ENCODE data around the gene EEF1A2.
A peak's percentile ranks its signal among the peaks of the same experiment; 100 is the strongest.

Gene EEF1A2

GRCh38 chr20:63544241-63544957 is 45.5 kb upstream of the EEF1A2 start:
- Histone ChIP-seq H4K91ac (ENCODE audit: low read depth, low read length, poor library complexity) (no peak overlapping the region), H3K23ac (ENCODE audit: low read depth, low read length, poor library complexity) (peak overlapping the region; percentile 85), H3K9ac (ENCODE audit: low read depth, low read length, poor library complexity) (no peak overlapping the region), H3K4me2 (ENCODE audit: insufficient read depth, low read length, poor library complexity, severe bottlenecking) (no peak overlapping the region), H3K27me3 (ENCODE audit: control insufficient read depth in 3 of 3, insufficient read depth in 3 of 3, low read depth in 1 of 3, low read length in 3 of 3) (peaks cover 0 to 64% (median 1%) of the 10 kb centered on the region in 3 experiments), H3K18ac (ENCODE audit: low read length) (peak overlapping the region; percentile 48), H2BK12ac (ENCODE audit: low read length) (peak overlapping the region; percentile 82), H3K36me3 (replicated peaks in 1 of 2; ENCODE audit: control insufficient read depth in 2 of 2, insufficient read depth in 2 of 2, low read length in 2 of 2) (no peaks in the 10 kb centered on the region), H2AK5ac (ENCODE audit: low read depth, low read length) (peak overlapping the region; percentile 84), H2AFZ (ENCODE audit: low read length) (no peak overlapping the region), H3K27ac (replicated peaks; ENCODE audit: low read length) (no peak overlapping the region), H4K8ac (ENCODE audit: low read depth, low read length) (no peak overlapping the region), H3K4ac (ENCODE audit: low read length) (peak overlapping the region; percentile 23), H3K9me3 (replicated peaks in 1 of 2; ENCODE audit: control insufficient read depth in 2 of 2, insufficient read depth in 1 of 2, low read depth in 1 of 2, low read length in 2 of 2) (no peaks in the 10 kb centered on the region), H3K14ac (ENCODE audit: low read length) (peak overlapping the region; percentile 21), H3K4me1 (ENCODE audit: control insufficient read depth in 2 of 2, insufficient read depth in 1 of 2, low read depth in 1 of 2, low read length in 2 of 2) (peaks cover 0 to 9% of the 10 kb centered on the region in 2 donors), H2BK15ac (ENCODE audit: low read length) (peak overlapping the region; percentile 55), H3K4me3 (ENCODE audit: low read length in 2 of 2) (peak overlapping the region in 1 of 2 donors; percentile 3), H2BK120ac (ENCODE audit: low read depth, low read length) (no peak overlapping the region), H3K79me1 (ENCODE audit: low read depth, low read length) (no peaks in the 10 kb centered on the region), H2BK5ac (ENCODE audit: low read length) (peak overlapping the region; percentile 39)
- no peak for DNase-seq (ENCODE audit: low spot score)
- no CpG with 5 or more reads among the region's 27 CpGs for WGBS, 2 donors (ENCODE audit: extremely low coverage in 2 of 2, insufficient read length in 2 of 2, insufficient replicate concordance in 1 of 2)

GRCh38 chr20:63543733-63544132 is 44.9 kb upstream of the EEF1A2 start:
- Histone ChIP-seq H3K4ac (ENCODE audit: low read length) (no peak overlapping the region), H3K27me3 (ENCODE audit: control insufficient read depth in 3 of 3, insufficient read depth in 3 of 3, low read depth in 1 of 3, low read length in 3 of 3) (peaks cover 0 to 65% (median 1%) of the 10 kb centered on the region in 3 experiments), H2BK12ac (ENCODE audit: low read length) (no peak overlapping the region), H3K27ac (replicated peaks; ENCODE audit: low read length) (no peak overlapping the region), H2BK5ac (ENCODE audit: low read length) (no peak overlapping the region), H3K36me3 (replicated peaks in 1 of 2; ENCODE audit: control insufficient read depth in 2 of 2, insufficient read depth in 2 of 2, low read length in 2 of 2) (no peaks in the 10 kb centered on the region), H3K4me2 (ENCODE audit: insufficient read depth, low read length, poor library complexity, severe bottlenecking) (no peak overlapping the region), H2BK15ac (ENCODE audit: low read length) (no peak overlapping the region), H3K18ac (ENCODE audit: low read length) (no peak overlapping the region), H2BK120ac (ENCODE audit: low read depth, low read length) (no peak overlapping the region), H3K23ac (ENCODE audit: low read depth, low read length, poor library complexity) (no peak overlapping the region), H3K4me3 (ENCODE audit: low read length in 2 of 2) (no peak overlapping the region), H4K8ac (ENCODE audit: low read depth, low read length) (no peak overlapping the region), H2AFZ (ENCODE audit: low read length) (no peak overlapping the region), H2AK5ac (ENCODE audit: low read depth, low read length) (no peak overlapping the region), H3K9ac (ENCODE audit: low read depth, low read length, poor library complexity) (no peak overlapping the region), H3K14ac (ENCODE audit: low read length) (no peak overlapping the region), H3K4me1 (ENCODE audit: control insufficient read depth in 2 of 2, insufficient read depth in 1 of 2, low read depth in 1 of 2, low read length in 2 of 2) (peaks cover 0 to 9% of the 10 kb centered on the region in 2 donors), H4K91ac (ENCODE audit: low read depth, low read length, poor library complexity) (no peak overlapping the region), H3K79me1 (ENCODE audit: low read depth, low read length) (no peaks in the 10 kb centered on the region), H3K9me3 (replicated peaks in 1 of 2; ENCODE audit: control insufficient read depth in 2 of 2, insufficient read depth in 1 of 2, low read depth in 1 of 2, low read length in 2 of 2) (no peaks in the 10 kb centered on the region)
- DNase-seq (ENCODE audit: low spot score), result no peak
- 100% methylated on average over 3 to 4 of the region's 6 CpGs for WGBS, 2 donors (ENCODE audit: extremely low coverage in 2 of 2, insufficient read length in 2 of 2, insufficient replicate concordance in 1 of 2)

- Histone ChIP-seq H3K4me1 (ENCODE audit: control insufficient read depth in 2 of 2, insufficient read depth in 1 of 2, low read depth in 1 of 2, low read length in 2 of 2) (peaks cover 0 to 8% of the 10 kb centered on the region in 2 donors), H2BK15ac (ENCODE audit: low read length) (no peak overlapping the region), H3K36me3 (replicated peaks in 1 of 2; ENCODE audit: control insufficient read depth in 2 of 2, insufficient read depth in 2 of 2, low read length in 2 of 2) (no peaks in the 10 kb centered on the region), H3K9ac (ENCODE audit: low read depth, low read length, poor library complexity) (no peak overlapping the region), H4K8ac (ENCODE audit: low read depth, low read length) (no peak overlapping the region), H3K23ac (ENCODE audit: low read depth, low read length, poor library complexity) (peak overlapping the region; percentile 65), H3K4me2 (ENCODE audit: insufficient read depth, low read length, poor library complexity, severe bottlenecking) (no peak overlapping the region), H2BK12ac (ENCODE audit: low read length) (no peak overlapping the region), H3K27me3 (ENCODE audit: control insufficient read depth in 3 of 3, insufficient read depth in 3 of 3, low read depth in 1 of 3, low read length in 3 of 3) (peaks cover 0 to 59% (median 1%) of the 10 kb centered on the region in 3 experiments), H3K4ac (ENCODE audit: low read length) (peak overlapping the region; percentile 37), H2AFZ (ENCODE audit: low read length) (no peak overlapping the region), H3K27ac (replicated peaks; ENCODE audit: low read length) (no peak overlapping the region), H4K91ac (ENCODE audit: low read depth, low read length, poor library complexity) (no peak overlapping the region), H3K4me3 (ENCODE audit: low read length in 2 of 2) (no peak overlapping the region), H2AK5ac (ENCODE audit: low read depth, low read length) (peak overlapping the region; percentile 52), H3K79me1 (ENCODE audit: low read depth, low read length) (no peaks in the 10 kb centered on the region), H3K18ac (ENCODE audit: low read length) (peak overlapping the region; percentile 28), H3K9me3 (replicated peaks in 1 of 2; ENCODE audit: control insufficient read depth in 2 of 2, insufficient read depth in 1 of 2, low read depth in 1 of 2, low read length in 2 of 2) (no peaks in the 10 kb centered on the region), H2BK120ac (ENCODE audit: low read depth, low read length) (no peak overlapping the region), H3K14ac (ENCODE audit: low read length) (no peak overlapping the region), H2BK5ac (ENCODE audit: low read length) (no peak overlapping the region)
- no CpG with 5 or more reads among the region's 10 CpGs for WGBS, 2 donors (ENCODE audit: extremely low coverage in 2 of 2, insufficient read length in 2 of 2, insufficient replicate concordance in 1 of 2)
- DNase-seq (ENCODE audit: low spot score), result no peak
Observed at GRCh38 chr20:63543131-63543530, 44.2 kb upstream of the EEF1A2 start.

- peak overlapping the region; percentile 28 for H3K18ac ChIP-seq (ENCODE audit: low read length)
- H3K27ac ChIP-seq (replicated peaks; ENCODE audit: low read length), result no peak overlapping the region
- H2AFZ ChIP-seq (ENCODE audit: low read length), result no peak overlapping the region
- no peaks in the 10 kb centered on the region for H3K36me3 ChIP-seq (replicated peaks in 1 of 2; ENCODE audit: control insufficient read depth in 2 of 2, insufficient read depth in 2 of 2, low read length in 2 of 2)
- peak overlapping the region; percentile 52 for H2AK5ac ChIP-seq (ENCODE audit: low read depth, low read length)
- no peak overlapping the region for H3K9ac ChIP-seq (ENCODE audit: low read depth, low read length, poor library complexity)
- H2BK5ac ChIP-seq (ENCODE audit: low read length), result no peak overlapping the region
- no peak overlapping the region for H3K4me2 ChIP-seq (ENCODE audit: insufficient read depth, low read length, poor library complexity, severe bottlenecking)
- peak overlapping the region; percentile 37 for H3K4ac ChIP-seq (ENCODE audit: low read length)
- peaks cover 1 to 8% of the 10 kb centered on the region in 2 donors for H3K4me1 ChIP-seq (ENCODE audit: control insufficient read depth in 2 of 2, insufficient read depth in 1 of 2, low read depth in 1 of 2, low read length in 2 of 2)
- no peak overlapping the region for H4K91ac ChIP-seq (ENCODE audit: low read depth, low read length, poor library complexity)
- H3K4me3 ChIP-seq (ENCODE audit: low read length in 2 of 2), result no peak overlapping the region
- no peak for DNase-seq (ENCODE audit: low spot score)
- no peaks in the 10 kb centered on the region for H3K79me1 ChIP-seq (ENCODE audit: low read depth, low read length)
- no peak overlapping the region for H3K14ac ChIP-seq (ENCODE audit: low read length)
- no peak overlapping the region for H4K8ac ChIP-seq (ENCODE audit: low read depth, low read length)
- no CpG with 5 or more reads among the region's 10 CpGs for WGBS, 2 donors (ENCODE audit: extremely low coverage in 2 of 2, insufficient read length in 2 of 2, insufficient replicate concordance in 1 of 2)
- no peak overlapping the region for H2BK120ac ChIP-seq (ENCODE audit: low read depth, low read length)
- H2BK12ac ChIP-seq (ENCODE audit: low read length), result peak overlapping the region; percentile 22
- H3K9me3 ChIP-seq (replicated peaks in 1 of 2; ENCODE audit: control insufficient read depth in 2 of 2, insufficient read depth in 1 of 2, low read depth in 1 of 2, low read length in 2 of 2), result no peaks in the 10 kb centered on the region
- no peak overlapping the region for H2BK15ac ChIP-seq (ENCODE audit: low read length)
- H3K23ac ChIP-seq (ENCODE audit: low read depth, low read length, poor library complexity), result peak overlapping the region; percentile 65
- H3K27me3 ChIP-seq (ENCODE audit: control insufficient read depth in 3 of 3, insufficient read depth in 3 of 3, low read depth in 1 of 3, low read length in 3 of 3), result peaks cover 0 to 54% (median 1%) of the 10 kb centered on the region in 3 experiments
Observed at GRCh38 chr20:63542696-63543095, 43.8 kb upstream of the EEF1A2 start.

Measured in neuronal stem cell (in vitro differentiated cells).